Measurements from ENCODE around the gene LEKR1.

- TF ChIP-seq NR2C2 (CRISPR knock-in tag; IDR thresholded peaks at IDR 0.05) = no peak
- TF ChIP-seq NR2C2 (tag; IDR thresholded peaks at IDR 0.05) = 0 out of 2 replicates have a peak, but pooled peaks have one; percentile 1
- TF ChIP-seq POLR2A (conservative IDR thresholded peaks at IDR 0.05) = no peak
Observed at GRCh38 chr3:157089455-157090221, 263.5 kb downstream of the LEKR1 start.

Data from K562 (cell line).